ENCODE results near the gene SNTN. TPM values are rescaled to one million over a fixed set of nuclear protein-coding genes. Genes with fewer than 3 reads are reported as not detected.

The SNTN gene
- polyA plus RNA-seq, 1 donor (not counting 4 experiments of a cell fraction or from before 2014, with no cell fraction given): not detected

GRCh38 chr3:63639806-63640205 is 12.7 kb upstream of the SNTN start:
- DNase-seq (ENCODE audit: low read depth, low spot score): no peak
- no peak for FAIRE-seq
- Histone ChIP-seq H3K4me3 (ENCODE audit: control insufficient read depth in 2 of 3, extremely low read depth in 1 of 3, insufficient read depth in 2 of 3, low read depth in 1 of 3, low read length in 3 of 3) (no peak overlapping the region), H3K9me3 (ENCODE audit: control insufficient read depth, low read depth, low read length) (no peaks in the 10 kb centered on the region), H2AFZ (ENCODE audit: control insufficient read depth, low read length) (no peak overlapping the region), H3K36me3 (ENCODE audit: control insufficient read depth in 2 of 2, extremely low read depth in 1 of 2, insufficient read depth in 2 of 2, low read length in 2 of 2) (no peaks in the 10 kb centered on the region), H3K4me1 (ENCODE audit: control insufficient read depth, extremely low read depth, insufficient read depth, low read length) (no peaks in the 10 kb centered on the region), H3K9ac (ENCODE audit: control insufficient read depth, extremely low read depth, insufficient read depth, low read length) (no peak overlapping the region), H3K27ac (ENCODE audit: control insufficient read depth, insufficient read depth, low read length) (no peak overlapping the region), H3K4me2 (ENCODE audit: control insufficient read depth, extremely low read depth, insufficient read depth, low read depth, low read length) (no peak overlapping the region), H3K79me2 (ENCODE audit: control insufficient read depth, insufficient read depth, low read length) (no peaks in the 10 kb centered on the region), H3K27me3 (ENCODE audit: control insufficient read depth, extremely low read depth, insufficient read depth, low read length) (no peaks in the 10 kb centered on the region), H4K20me1 (ENCODE audit: control insufficient read depth, extremely low read depth, insufficient read depth, low read length) (no peaks in the 10 kb centered on the region), H3K9me1 (ENCODE audit: control insufficient read depth, extremely low read depth, insufficient read depth, low read length) (no peaks in the 10 kb centered on the region)
- dilution Hi-C loops (cut with MboI; ENCODE audit: extremely low pct_ligation_motif_present, low sequenced_read_pairs): no loop called here
- TF ChIP-seq CTCF (optimal IDR thresholded peaks at IDR 0.05 in 1 of 3, IDR thresholded peaks at IDR 0.05 in 1 of 3, conservative IDR thresholded peaks at IDR 0.05 in 1 of 3; ENCODE audit: extremely low read depth in 1 of 3, insufficient read depth in 2 of 3, low read length in 3 of 3): no peak
- no peak for TF ChIP-seq EZH2 (IDR thresholded peaks at IDR 0.05; ENCODE audit: low read length)

- dilution Hi-C loops (cut with MboI; ENCODE audit: extremely low pct_ligation_motif_present, low sequenced_read_pairs): no loop called here
- Histone ChIP-seq H4K20me1 (ENCODE audit: control insufficient read depth, extremely low read depth, insufficient read depth, low read length) (no peaks in the 10 kb centered on the region), H3K4me2 (ENCODE audit: control insufficient read depth, extremely low read depth, insufficient read depth, low read depth, low read length) (no peak overlapping the region), H3K9ac (ENCODE audit: control insufficient read depth, extremely low read depth, insufficient read depth, low read length) (no peak overlapping the region), H2AFZ (ENCODE audit: control insufficient read depth, low read length) (no peak overlapping the region), H3K27me3 (ENCODE audit: control insufficient read depth, extremely low read depth, insufficient read depth, low read length) (no peaks in the 10 kb centered on the region), H3K36me3 (ENCODE audit: control insufficient read depth in 2 of 2, extremely low read depth in 1 of 2, insufficient read depth in 2 of 2, low read length in 2 of 2) (no peaks in the 10 kb centered on the region), H3K9me1 (ENCODE audit: control insufficient read depth, extremely low read depth, insufficient read depth, low read length) (no peaks in the 10 kb centered on the region), H3K4me3 (ENCODE audit: control insufficient read depth in 2 of 3, extremely low read depth in 1 of 3, insufficient read depth in 2 of 3, low read depth in 1 of 3, low read length in 3 of 3) (no peak overlapping the region), H3K27ac (ENCODE audit: control insufficient read depth, insufficient read depth, low read length) (no peak overlapping the region), H3K9me3 (ENCODE audit: control insufficient read depth, low read depth, low read length) (no peaks in the 10 kb centered on the region), H3K4me1 (ENCODE audit: control insufficient read depth, extremely low read depth, insufficient read depth, low read length) (no peaks in the 10 kb centered on the region), H3K79me2 (ENCODE audit: control insufficient read depth, insufficient read depth, low read length) (no peaks in the 10 kb centered on the region)
- FAIRE-seq (no peak), DNase-seq (ENCODE audit: low read depth, low spot score) (no peak)
- TF ChIP-seq EZH2 (IDR thresholded peaks at IDR 0.05; ENCODE audit: low read length) (no peak), CTCF (optimal IDR thresholded peaks at IDR 0.05 in 1 of 3, IDR thresholded peaks at IDR 0.05 in 1 of 3, conservative IDR thresholded peaks at IDR 0.05 in 1 of 3; ENCODE audit: extremely low read depth in 1 of 3, insufficient read depth in 2 of 3, low read length in 3 of 3) (no peak)
These were observed 10.0 kb upstream of the SNTN start for GRCh38 chr3:63642488-63642887.

Data from keratinocyte (primary cell).